ENCODE results near the gene ZNF425.
"Not testable (repeated sequence)": the region's sequence is repeated elsewhere in the genome, so short reads cannot be mapped to it uniquely, and the experiment has no call there.

The ZNF425 gene

DNA sequence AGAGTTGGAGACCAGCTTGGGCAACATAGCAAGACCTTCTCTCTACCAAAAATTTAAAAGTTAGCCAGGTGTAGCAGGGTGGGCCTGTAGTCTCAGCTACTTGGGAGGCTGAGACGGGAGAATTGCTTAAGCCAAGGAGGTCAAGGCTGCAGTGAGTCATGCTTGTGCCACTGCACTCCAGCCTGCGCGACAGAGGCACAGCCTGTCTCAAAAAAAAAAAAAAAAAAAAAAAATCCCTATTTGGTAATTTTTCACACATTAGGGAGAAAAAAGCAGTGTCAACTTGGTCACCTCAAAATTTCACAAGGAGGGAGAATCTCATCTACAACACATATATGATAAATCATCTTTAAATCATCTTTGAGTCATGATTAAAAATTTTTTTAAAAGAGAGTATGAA lies 14.7 kb upstream of the ZNF425 start:
- in situ Hi-C loops (cut with MboI; ENCODE audit: low pct_unique_long_range_greater_than_20kb, low sequenced_read_pairs): no loop called here
- no peak for DNase-seq

DNA sequence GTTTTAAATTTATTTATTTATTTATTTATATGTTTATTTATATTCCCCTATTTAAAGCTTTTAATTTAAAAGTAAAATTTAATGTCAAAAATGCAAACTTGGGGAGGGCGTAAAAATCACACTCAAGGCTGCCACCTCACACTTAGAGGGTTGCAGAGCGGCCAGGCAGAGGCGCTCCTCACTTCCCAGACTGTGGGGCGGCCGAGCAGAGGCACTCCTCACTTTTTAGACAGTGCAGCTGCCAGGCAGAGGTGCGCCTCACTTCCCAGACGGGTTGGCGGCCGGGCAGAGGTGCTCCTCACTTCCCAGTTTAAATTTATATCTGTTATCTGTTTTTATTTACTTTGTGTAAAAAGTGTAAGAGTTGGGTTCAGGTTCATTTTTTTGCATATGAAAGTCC lies 10.0 kb upstream of the ZNF425 start:
- in situ Hi-C loops (cut with MboI; ENCODE audit: low pct_unique_long_range_greater_than_20kb, low sequenced_read_pairs): no loop called here
- no peak for DNase-seq

- DNase-seq: no peak
- in situ Hi-C loops (cut with MboI; ENCODE audit: low pct_unique_long_range_greater_than_20kb, low sequenced_read_pairs): no loop called here
Measured at GRCh38 chr7:149133028-149133710, 7.0 kb upstream of the ZNF425 start.

- in situ Hi-C loops (cut with MboI; ENCODE audit: low pct_unique_long_range_greater_than_20kb, low sequenced_read_pairs): no loop called here
- DNase-seq: peak; percentile 34
Measured at GRCh38 chr7:149130572-149131198, 4.6 kb upstream of the ZNF425 start.

DNA sequence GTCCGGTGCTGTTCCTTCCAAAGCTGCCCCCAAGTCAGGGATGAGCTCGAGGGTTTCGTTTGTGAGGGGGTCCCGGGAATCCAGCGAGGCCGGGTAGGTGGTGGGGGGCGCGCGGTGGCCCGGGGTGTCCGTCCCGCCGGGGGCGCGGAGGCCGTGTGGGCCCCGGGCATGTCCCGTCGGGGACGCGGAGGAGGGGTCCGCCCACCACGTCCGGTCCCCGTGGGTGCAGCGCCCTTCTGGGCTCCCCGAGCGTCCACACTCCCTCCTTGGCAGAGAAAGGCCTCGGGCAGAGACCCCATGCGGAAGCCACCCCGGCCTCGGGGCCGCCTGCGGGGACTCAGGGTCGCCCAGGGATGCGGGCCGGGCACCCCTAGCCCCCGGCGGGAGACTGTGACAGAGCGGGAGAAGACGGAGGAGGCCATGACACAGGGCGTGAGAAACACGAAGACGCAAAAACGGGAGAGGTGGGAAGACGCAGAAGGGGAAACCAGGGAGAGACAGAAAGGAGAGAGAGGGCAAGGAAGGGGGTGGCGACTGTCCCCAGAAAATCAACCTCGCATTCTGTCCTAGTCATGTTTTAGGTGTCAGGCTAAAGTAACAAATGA lies 640 bp upstream of the ZNF425 start:
- peak; percentile 66 for DNase-seq
- in situ Hi-C loops (cut with MboI; ENCODE audit: low pct_unique_long_range_greater_than_20kb, low sequenced_read_pairs): no loop called here

- in situ Hi-C loops (cut with MboI; ENCODE audit: low pct_unique_long_range_greater_than_20kb, low sequenced_read_pairs): no loop called here
- DNase-seq: peak; percentile 67
Measured at GRCh38 chr7:149125189-149125862, 798 bp downstream of the ZNF425 start.

GRCh38 chr7:149109969-149110368 lies 16.2 kb downstream of the ZNF425 start:
- in situ Hi-C loops (cut with MboI; ENCODE audit: low pct_unique_long_range_greater_than_20kb, low sequenced_read_pairs): no loop called here
- DNase-seq: no peak

GRCh38 chr7:149104749-149105148 lies 21.4 kb downstream of the ZNF425 start:
- no peak for DNase-seq
- in situ Hi-C loops (cut with MboI; ENCODE audit: low pct_unique_long_range_greater_than_20kb, low sequenced_read_pairs): no loop called here

DNA sequence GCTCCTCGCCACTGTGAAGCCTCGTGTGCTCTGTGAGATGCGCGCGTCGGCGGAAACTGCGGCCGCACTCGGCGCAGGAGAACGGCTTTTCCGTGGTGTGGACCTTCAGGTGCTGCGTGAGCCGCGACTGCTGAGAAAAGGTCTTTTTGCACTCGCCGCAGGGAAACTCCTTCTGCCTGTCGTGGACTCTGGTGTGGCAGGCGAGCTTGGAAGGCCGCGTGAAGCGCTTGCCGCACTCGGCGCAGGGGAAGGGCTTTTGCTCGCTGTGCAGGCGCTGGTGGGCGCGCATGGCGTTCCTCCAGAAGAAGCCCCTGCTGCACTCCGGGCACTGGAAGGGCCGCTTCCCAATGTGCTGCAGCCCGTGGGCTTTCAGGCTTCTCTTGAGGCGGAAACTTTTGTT lies 21.9 kb downstream of the ZNF425 start:
- in situ Hi-C loops (cut with MboI; ENCODE audit: low pct_unique_long_range_greater_than_20kb, low sequenced_read_pairs): no loop called here
- DNase-seq: no peak

- no peak for DNase-seq
- in situ Hi-C loops (cut with MboI; ENCODE audit: low pct_unique_long_range_greater_than_20kb, low sequenced_read_pairs): no loop called here
Measured at GRCh38 chr7:149103424-149103823, 22.7 kb downstream of the ZNF425 start.

DNA sequence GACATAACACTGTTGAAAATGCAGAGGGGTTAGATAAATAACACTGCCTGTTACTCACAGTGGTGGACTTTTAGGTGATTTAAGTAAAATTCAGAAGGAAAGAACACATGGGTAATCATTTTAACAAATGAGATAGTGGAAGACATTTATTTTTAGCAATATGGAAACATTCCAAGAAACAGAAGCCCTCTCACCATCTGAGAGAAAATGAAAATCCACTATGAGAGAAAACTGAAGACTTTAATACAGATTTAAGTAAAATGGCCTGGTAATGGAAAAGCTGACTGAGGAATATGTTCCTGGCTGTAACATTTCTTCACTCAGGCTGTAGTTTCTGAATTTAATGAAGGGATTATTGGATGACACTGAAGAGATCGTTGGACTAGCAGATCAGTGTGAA lies 23.5 kb downstream of the ZNF425 start:
- DNase-seq: no peak
- in situ Hi-C loops (cut with MboI; ENCODE audit: low pct_unique_long_range_greater_than_20kb, low sequenced_read_pairs): no loop called here

GRCh38 chr7:149100821-149101220 lies 25.3 kb downstream of the ZNF425 start:
- in situ Hi-C loops (cut with MboI; ENCODE audit: low pct_unique_long_range_greater_than_20kb, low sequenced_read_pairs): no loop called here
- no peak for DNase-seq

DNA sequence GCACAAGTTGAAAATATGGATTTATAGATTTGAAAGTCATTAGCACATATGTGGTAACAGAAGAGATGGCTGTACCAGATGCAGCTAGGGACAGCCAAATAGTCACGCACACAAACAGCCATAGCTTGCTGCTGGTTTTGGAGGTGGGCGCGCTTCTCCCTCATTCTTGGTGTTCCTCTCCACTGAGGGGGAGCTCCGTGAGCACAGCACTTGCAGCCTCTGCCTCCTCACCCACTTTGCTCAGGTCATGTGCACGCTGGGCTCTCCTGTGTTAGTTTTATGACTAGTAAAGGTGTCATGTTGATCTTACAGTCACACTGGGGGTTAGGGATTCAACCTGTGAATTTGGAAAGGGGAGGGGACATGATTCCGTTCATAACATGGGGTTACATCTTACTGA lies 27.1 kb downstream of the ZNF425 start:
- DNase-seq: no peak
- in situ Hi-C loops (cut with MboI; ENCODE audit: low pct_unique_long_range_greater_than_20kb, low sequenced_read_pairs): no loop called here

DNA sequence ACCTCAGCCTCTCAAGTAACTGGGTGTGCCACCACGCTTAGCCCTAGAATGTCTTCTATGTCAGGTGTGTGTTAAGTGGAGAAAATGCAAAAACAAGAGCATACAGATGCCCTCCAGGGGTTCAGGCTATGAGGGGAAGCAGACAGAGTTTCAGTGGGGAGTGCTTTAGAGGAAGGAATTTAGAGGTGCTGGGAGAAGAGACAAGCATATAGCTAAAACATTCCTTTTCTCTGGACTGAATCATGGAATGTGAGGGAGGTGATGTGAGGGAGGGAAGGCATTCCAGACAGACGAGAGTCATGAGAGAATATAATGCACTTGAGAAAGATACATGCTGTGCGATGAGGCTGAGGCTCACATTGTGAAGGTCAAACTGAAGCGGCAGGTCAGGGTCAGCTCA lies 29.0 kb downstream of the ZNF425 start:
- in situ Hi-C loops (cut with MboI; ENCODE audit: low pct_unique_long_range_greater_than_20kb, low sequenced_read_pairs): no loop called here

GRCh38 chr7:149093228-149093627 lies 32.9 kb downstream of the ZNF425 start:
- DNase-seq: peak; percentile 58
- in situ Hi-C loops (cut with MboI; ENCODE audit: low pct_unique_long_range_greater_than_20kb, low sequenced_read_pairs): no loop called here

More for the DNA sequence above, 29.0 kb downstream of the ZNF425 start:
- no peak for DNase-seq

GRCh38 chr7:149092244-149092643 lies 33.9 kb downstream of the ZNF425 start:
- DNase-seq; in situ Hi-C loops (cut with MboI; ENCODE audit: low pct_unique_long_range_greater_than_20kb, low sequenced_read_pairs): not testable (repeated sequence)

DNA sequence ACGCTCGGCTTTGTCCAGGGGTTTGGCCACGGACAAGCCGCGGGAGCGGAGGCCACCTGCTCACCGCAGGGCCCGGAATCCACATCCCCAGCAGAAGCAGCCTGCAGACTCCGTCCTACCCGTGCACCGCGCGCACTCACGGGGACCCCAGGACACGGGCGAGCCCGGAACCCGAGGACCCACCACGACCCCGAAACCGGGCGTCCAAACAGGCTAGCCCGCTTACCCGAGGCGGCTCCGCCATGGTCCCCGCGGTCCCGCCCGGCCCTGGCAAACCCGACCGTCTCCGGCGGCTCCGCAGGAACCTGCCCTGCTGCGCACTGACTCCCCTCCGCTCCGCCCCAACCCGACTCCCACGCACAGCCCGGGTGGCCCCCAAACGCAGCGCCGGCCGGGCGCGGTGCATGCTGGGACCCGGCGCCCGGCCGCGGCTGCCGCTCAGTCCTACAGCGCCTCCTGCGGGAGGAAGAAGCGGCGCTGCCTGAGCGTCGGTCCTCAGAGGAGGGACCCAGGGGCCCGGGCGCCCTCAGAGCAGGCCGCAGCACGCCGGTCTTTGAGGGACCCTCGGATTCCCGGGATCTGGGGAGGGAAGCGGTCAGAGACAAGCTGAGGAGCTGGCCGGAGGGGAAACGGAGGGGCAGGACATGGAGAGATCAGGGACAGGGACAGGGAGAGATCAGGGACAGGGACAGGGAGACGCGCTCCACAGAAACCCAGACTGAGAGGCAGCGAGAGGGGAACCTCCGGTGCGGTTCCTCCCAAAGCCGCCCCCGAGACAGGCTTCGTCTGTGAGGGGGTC lies 35.5 kb downstream of the ZNF425 start, which contains the start of gene ZNF786:
TSS of gene ZNF786 (minus strand) at position 322 of the 799 bp plus-strand sequence. CDS start at position 244, 78 bp downstream.
- peak; percentile 93 for DNase-seq
- in situ Hi-C loops (cut with MboI; ENCODE audit: low pct_unique_long_range_greater_than_20kb, low sequenced_read_pairs): no loop called here

DNA sequence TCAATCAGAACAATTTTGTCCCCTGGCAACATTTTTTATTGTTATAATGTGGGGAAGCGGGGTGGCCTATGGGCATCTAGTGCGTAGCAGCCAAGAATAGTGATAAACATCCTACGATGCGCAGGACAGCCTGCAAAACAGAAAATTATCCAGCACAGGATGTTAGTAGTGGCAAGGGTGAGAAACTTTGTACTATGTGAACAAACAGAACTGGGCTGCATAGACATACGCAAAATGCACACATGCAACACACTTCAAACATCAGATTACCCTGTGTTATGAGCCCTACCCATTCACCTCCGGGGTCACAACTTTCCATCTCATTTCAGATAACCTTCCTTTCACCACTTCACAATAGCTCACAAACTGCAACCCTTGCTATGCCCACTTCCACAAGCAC lies 38.7 kb downstream of the ZNF425 start:
- in situ Hi-C loops (cut with MboI; ENCODE audit: low pct_unique_long_range_greater_than_20kb, low sequenced_read_pairs): no loop called here
- DNase-seq: no peak

GRCh38 chr7:149085866-149086265 lies 40.3 kb downstream of the ZNF425 start:
- no peak for DNase-seq
- in situ Hi-C loops (cut with MboI; ENCODE audit: low pct_unique_long_range_greater_than_20kb, low sequenced_read_pairs): no loop called here

All from KBM-7 (cell line).